ENCODE measurements around the gene CORT.
"Not testable (repeated sequence)": the region's sequence is repeated elsewhere in the genome, so short reads cannot be mapped to it uniquely, and the experiment has no call there.

The CORT gene

DNA sequence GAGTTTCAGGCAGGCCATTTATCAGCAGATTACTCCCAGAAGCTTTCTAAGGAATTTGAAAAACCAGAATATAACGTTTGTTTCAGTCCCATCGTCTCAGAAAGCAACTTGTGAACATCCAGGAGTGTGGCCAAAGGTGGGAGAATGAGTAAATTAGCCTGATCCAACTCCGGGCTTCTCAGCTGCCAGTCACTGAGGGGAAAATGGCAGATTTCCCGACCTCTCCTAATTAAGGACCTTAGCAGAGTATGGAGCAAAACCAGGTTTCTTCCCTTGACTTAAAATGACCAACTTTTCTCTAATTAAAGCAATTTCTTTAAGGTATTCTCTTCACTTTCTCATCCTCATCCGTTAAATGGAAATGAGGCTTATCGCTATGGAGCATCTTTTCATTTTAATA lies 1.0 kb downstream of the CORT start:
- H3K4me3 ChIP-seq (ENCODE audit: low read depth, low read length), result no peak overlapping the region

DNA sequence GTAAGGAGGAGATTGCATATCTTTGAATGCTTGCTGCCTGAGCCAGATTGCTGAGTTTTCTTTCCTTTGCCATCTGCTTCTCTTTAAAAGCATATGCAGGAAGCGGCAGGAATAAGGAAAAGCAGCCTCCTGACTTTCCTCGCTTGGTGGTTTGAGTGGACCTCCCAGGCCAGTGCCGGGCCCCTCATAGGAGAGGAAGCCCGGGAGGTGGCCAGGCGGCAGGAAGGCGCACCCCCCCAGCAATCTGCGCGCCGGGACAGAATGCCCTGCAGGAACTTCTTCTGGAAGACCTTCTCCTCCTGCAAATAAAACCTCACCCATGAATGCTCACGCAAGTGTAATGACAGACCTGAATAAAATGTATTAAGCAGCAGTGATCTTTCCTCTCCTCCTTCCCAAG lies 1.5 kb downstream of the CORT start:
- TF ChIP-seq, protein P1, sequence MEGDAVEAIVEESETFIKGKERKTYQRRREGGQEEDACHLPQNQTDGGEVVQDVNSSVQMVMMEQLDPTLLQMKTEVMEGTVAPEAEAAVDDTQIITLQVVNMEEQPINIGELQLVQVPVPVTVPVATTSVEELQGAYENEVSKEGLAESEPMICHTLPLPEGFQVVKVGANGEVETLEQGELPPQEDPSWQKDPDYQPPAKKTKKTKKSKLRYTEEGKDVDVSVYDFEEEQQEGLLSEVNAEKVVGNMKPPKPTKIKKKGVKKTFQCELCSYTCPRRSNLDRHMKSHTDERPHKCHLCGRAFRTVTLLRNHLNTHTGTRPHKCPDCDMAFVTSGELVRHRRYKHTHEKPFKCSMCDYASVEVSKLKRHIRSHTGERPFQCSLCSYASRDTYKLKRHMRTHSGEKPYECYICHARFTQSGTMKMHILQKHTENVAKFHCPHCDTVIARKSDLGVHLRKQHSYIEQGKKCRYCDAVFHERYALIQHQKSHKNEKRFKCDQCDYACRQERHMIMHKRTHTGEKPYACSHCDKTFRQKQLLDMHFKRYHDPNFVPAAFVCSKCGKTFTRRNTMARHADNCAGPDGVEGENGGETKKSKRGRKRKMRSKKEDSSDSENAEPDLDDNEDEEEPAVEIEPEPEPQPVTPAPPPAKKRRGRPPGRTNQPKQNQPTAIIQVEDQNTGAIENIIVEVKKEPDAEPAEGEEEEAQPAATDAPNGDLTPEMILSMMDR (IDR thresholded peaks at IDR 0.05; ENCODE audit: control insufficient read depth, extremely low read depth, insufficient read depth), result no peak
- H3K4me3 ChIP-seq (ENCODE audit: low read depth, low read length), result no peak overlapping the region
- no peak for DNase-seq (ENCODE audit: low read depth)

More for the DNA sequence above, 1.0 kb downstream of the CORT start:
- TF ChIP-seq, protein P1 (IDR thresholded peaks at IDR 0.05; ENCODE audit: control insufficient read depth, extremely low read depth, insufficient read depth), result no peak
- DNase-seq (ENCODE audit: low read depth), result no peak

- TF ChIP-seq, protein P1 (IDR thresholded peaks at IDR 0.05; ENCODE audit: control insufficient read depth, extremely low read depth, insufficient read depth), result no peak
- no peak for DNase-seq (ENCODE audit: low read depth)
Observed at GRCh38 chr1:10456048-10456447, 6.2 kb downstream of the CORT start.

DNA sequence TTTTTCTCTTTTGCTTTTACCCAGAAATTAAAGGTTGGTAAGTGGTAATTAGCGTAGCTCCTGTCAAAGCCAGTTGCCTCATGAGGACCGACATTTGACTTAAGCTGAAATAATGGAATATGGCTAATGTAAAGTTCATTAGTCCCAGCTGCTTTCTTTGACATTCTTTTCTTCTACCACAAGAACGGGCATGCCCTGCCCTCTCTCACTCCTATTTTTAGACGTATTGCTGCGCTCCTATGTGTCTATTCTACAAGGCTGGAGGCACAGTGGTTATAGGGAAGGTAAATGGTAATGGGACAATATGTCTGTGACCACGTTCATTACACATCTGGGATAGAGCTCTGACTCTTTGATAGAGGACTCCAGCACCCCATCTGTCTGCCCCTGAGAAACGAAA lies 6.8 kb downstream of the CORT start:
- no peak overlapping the region for H3K4me3 ChIP-seq (ENCODE audit: low read depth, low read length)
- no peak for DNase-seq (ENCODE audit: low read depth)
- TF ChIP-seq, protein P1 (IDR thresholded peaks at IDR 0.05; ENCODE audit: control insufficient read depth, extremely low read depth, insufficient read depth), result no peak

More at GRCh38 chr1:10456048-10456447, 6.2 kb downstream of the CORT start:
- H3K4me3 ChIP-seq (ENCODE audit: low read depth, low read length), result no peak overlapping the region

- DNase-seq (ENCODE audit: low read depth); H3K4me3 ChIP-seq (ENCODE audit: low read depth, low read length): not testable (repeated sequence)
Observed at GRCh38 chr1:10457462-10457861, 7.6 kb downstream of the CORT start.

GRCh38 chr1:10457875-10458274 lies 8.0 kb downstream of the CORT start:
- TF ChIP-seq, protein P1 (IDR thresholded peaks at IDR 0.05; ENCODE audit: control insufficient read depth, extremely low read depth, insufficient read depth), result no peak
- no peak overlapping the region for H3K4me3 ChIP-seq (ENCODE audit: low read depth, low read length)
- no peak for DNase-seq (ENCODE audit: low read depth)

- no peak overlapping the region for H3K4me3 ChIP-seq (ENCODE audit: low read depth, low read length)
- DNase-seq (ENCODE audit: low read depth), result peak; percentile 56
- TF ChIP-seq, protein P1 (IDR thresholded peaks at IDR 0.05; ENCODE audit: control insufficient read depth, extremely low read depth, insufficient read depth), result no peak
Observed at GRCh38 chr1:10459184-10459583, 9.4 kb downstream of the CORT start.

Measured in LNCaP clone FGC (cell line).